GM21381 (cell line): Measurements from ENCODE around the gene RFX3.

Source experiments
- ATAC-seq: cut with Tn5 transposase; IDR thresholded peaks from one replicate; pipeline ENCODE4 v1.9.1; 2021; ENCODE audit warnings: mild to moderate bottlenecking, moderate library complexity; ENCODE audit not compliant: unreplicated experiment

Gene RFX3

DNA sequence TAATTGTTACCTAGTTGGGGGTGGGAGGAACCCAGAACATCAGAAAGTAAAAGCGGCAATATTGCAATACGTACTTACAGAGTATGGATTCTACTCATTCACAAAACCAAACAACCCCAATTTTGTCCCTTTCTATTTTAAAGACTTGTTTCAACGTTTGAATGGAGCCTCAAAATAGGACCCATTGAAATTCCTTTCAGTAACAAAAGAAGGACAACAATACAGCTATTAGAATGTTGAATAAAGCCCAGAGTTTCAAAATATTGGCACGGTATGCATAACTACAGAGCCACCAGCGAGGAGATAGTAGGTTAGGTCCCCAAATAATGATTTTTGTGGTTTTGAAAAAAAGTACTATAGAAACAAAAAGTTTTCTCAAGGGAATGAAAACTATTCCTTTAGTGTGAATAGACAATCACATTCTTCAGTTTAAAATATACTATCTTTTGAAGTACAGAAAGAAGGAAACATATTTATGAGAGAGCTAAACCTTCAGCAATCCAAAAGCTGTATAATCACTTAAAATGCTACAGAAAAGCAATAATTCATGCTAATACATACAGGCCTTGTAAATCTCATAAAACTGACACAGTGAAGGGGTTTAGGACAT is 235.5 kb downstream of the RFX3 start:
- no peak for ATAC-seq

DNA sequence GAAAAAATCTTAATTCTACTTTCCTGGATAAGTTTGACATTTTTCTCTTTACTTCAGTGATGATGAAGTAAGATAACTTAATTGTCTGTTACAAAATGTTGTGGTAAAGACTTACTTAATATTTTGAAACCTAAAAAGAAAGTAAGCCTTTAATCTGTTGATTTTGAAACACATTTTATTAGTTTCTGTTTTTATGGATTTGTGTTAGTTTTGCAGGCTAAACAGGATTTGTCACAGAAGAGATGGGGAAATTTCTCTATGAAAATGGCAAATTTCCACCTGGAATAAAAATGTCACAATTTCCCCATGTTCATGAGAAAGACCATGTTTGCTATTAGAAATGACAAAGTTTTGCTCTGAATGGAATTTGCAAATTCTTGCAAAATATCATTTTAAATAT is 237.1 kb downstream of the RFX3 start:
- no peak for ATAC-seq

DNA sequence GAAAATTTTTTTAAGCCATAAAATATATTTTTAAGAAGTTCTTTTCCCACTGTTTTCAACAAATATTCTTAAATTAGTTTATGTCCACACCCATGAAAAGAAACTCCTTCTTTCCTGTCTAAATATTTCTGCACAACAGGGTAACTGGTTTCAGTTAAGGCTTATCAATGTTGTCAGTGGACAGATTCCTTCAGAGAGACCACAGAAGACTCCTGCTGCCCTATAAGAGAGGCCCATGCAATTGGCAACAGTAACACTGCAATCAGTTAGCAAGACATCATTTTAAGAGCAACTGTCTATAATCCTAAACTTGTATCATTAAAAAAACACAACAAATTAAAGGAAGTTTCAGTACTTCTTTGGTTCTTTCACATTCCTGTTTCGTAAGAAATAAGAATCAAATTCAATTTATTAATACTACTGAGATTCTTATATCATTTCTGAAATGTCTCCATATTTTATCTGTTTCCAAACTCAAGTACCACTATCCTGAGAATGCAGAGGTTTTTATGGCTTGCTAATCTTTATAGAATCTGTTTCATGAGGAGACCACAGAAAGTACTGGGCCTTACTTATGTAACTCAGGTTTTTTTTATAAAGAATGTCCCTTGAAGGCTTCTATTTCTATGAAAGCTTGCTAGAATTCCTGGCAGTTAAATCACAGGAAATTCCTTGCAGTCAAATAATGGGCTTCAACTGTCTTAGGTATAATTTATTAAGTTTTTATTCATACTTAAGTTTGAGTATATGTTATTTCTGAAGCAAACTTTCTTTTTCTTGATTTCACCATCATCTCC is 240.2 kb downstream of the RFX3 start:
- ATAC-seq, result no peak

DNA sequence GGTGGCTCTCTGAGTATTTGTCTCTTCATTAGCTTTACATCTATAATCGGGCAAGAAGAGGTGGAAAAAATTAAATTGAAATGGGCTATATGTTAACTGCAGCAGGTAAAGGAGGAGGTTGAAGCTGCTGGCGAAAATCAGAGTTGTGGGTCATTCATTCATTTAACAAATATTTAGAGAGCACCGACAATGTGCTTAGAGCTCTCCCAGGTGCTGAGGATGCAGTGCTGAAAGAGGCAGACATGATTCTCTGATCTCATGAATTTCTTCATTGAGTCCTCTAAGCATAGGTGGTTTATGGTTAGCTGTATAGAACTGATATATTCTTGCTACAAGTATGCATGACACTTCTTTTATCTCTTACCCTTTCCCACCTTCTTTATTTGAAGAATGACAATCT is 243.4 kb downstream of the RFX3 start:
- no peak for ATAC-seq

DNA sequence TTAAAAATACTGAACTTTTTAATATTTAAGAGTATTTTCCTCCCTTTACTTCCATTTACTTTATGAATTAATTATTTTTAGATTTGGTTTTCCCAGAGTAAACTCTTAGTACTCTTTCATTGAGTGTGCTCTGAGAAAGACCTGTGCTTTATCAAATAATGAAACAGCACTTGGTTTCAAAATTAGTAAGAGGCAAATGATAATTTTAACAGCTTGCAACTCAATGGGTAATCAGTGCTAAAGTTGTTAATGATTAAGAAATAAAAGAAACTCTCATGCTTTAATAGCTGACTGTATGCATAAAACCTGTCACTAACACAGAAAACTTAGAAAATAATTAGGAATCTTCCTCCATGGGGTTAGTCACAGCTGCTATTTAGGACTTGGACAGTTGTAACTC is 244.4 kb downstream of the RFX3 start:
- peak; percentile 91 for ATAC-seq

DNA sequence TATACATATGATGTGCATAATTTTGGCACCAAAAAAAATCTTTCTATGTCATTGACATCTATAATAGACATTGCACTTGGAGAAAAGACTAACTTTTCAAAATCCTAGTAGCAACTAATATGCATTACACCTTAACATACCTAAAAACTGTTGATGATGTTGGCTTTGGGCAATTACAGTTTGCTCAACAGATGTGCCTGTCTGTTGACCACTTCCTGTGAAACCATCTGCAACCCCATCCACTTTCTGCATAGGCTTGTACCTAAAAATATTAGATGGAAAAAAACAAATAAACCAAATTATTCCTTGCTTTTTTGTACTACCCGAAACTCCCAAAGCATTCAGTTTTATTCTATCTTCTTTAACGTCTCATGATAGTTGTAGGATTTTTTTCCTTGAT is 248.6 kb downstream of the RFX3 start:
- peak; percentile 48 for ATAC-seq

DNA sequence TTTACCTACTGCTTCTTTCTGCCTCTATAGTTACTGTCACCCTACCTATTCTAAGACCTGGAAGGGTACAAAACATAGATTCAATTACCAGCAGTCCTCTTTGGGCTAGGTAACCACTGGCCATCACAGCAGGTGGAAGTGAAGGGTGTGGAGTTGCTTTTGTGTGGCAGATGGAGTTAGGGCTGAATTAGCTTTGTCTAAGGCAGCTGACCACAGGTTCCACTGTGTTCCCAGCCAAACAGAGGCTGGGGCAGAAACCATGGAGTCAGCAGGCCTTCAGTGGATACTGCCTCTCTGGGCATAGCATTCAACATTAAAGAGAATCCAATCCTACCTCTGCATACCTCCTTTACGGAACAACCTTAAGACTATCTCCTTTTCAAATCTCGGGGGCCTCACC is 254.2 kb downstream of the RFX3 start:
- no peak for ATAC-seq

DNA sequence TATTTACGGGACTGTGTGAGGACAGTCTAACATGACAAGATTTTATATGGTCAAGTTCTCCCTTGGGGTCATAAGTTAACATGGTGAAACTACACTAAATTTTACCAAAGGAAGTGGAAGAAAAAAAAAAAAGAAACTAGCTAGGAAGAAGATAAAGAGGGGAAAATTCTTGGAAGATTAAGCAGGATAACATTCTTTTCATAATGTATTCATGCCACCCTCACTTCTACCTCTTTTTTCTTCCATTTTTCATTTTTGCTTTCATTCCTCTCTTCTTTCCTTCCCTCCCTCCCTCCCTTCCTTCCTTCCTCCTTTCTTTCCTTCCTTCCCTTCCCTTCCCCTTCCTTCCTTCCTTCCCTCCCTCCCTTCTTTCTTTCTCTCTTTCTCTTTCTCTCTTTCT is 254.6 kb downstream of the RFX3 start:
- ATAC-seq, result no peak

DNA sequence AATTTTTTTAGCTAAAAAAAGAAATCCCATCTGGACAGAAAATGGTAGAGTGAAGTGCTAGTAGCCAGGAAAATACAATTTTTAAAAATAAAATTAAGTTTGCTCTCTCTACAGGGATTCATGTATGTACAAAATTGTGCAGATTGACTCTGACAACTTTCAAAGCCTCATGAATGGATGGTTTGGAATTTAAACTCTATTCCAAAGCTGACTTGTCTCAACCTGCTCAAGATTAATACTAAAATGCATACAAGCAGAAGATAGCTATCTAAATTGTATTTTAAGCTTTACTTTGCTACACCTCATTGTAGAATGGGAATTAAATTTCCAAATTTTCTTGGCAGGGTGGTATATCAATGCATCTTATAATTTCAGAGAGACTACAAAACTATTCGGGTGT is 257.6 kb downstream of the RFX3 start:
- ATAC-seq, result no peak

DNA sequence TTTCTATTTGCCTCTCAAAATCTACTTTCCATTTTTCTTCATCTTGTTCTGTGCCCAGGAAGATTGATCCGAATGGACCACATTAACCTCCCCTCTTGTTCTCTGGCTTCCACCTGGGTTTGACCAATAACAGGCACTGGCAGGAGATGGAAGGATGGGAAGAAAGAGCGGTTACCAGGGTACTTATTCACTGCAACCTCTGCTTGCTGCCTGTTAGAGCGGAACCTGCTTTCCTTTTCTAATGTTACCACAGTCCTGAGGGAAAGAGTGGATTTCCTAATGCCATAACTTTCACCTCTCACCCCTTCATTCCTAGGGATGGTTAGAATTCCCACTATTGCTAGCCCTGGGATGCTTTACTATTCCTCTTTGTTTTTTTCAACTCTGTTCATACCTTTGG is 262.1 kb downstream of the RFX3 start:
- no peak for ATAC-seq

DNA sequence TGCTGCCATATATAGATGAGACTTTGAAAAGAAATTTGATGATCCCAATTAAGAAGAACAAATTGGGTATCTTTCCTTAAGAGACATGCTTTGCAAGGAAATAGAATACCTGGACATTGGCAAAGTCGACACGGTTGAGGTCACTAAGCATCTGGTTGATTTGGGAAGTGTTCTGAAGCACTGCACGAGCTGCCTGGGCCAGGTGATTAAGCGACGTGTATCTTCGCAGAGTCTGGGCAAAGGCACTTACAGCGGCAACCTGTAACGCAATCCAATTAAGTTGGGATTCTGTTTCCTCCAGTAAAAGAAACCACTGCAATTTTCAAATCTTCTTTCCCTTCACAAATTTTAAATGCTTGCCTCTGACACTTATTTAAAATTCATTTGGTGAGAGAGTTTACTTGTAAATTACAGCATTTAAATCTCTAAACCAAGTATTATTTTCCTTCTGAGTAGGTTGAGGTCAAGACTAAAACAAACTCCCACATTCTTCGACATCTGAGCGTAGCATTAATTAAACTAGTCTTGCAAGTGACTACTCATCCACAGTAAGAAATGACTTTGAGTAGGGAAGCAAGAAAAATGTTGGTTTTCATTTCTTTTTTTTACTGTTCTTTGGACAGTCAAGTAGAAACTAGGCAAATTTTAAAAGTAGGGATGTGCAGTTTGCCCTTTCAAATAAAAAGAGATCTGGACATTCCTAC is 262.8 kb downstream of the RFX3 start:
- ATAC-seq, result no peak

DNA sequence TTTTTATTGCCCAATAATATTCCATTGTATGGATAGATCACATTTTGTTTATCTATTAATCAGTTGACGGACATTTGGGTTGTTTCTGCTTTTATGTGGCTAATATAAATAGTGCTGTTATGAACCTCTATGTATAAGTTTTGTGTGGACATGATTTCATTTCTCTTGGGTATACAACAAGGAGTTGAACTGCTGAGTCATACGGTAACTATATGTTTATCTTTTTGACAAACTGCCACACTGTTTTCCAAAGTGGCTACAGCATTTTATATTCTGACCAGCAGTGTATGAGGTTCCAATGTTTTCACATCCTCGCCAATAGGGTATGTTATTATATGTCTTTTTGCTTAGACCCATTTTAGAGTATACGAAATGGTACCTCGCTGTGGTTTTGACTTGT is 264.3 kb downstream of the RFX3 start:
- no peak for ATAC-seq

DNA sequence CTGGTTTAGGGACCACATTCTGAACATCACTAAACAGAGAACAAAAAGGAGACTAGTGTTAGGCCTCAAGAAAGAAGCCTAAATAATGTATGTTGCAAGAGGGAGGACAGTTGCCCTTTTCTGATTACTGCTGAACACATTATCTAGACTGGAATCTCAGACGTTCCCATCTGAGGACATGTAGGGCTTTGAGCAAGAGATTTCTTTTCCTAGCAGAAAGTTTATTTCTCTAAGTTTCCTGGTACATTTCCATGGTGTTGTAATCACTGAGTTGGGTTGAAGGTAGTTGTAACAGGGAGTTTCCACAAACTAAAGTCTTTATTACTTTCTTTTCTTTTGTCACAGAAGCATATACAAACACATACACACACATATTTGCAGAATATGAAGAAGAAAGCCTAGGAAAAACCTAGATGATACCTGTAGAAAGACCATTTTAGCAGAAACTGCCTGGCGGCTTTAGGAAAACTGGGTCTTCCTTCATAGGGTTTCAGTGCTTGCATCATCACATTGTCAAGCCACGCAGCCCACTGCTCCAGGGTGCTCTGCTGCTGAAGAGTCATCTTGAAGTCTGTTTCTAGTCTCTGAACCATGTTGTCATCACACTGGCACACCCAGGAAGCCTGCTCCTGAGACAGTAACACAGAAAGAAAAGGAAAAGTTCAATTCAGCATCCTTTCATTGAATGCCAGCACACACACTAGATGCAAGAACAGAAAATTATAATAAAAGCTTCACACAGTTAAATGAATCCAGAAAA is 269.1 kb downstream of the RFX3 start:
- no peak for ATAC-seq

DNA sequence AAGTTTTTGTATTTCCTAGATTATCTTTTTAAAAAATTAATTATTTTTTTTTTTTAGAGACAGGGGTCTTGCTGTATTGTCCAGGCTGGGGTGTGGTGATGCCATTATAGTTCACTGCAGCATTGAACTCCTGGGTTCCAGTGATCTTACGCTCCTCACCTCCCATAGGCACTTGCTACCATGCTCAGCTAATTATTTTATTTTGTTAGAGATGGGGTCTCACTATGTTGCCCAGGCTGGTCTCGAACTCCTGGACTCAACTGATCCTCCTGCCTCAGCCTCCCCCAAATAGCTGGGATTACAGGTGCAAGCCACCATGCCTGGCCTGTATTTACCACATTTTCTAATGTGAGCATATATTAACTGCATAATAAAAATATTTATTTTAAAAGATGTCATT is 274.5 kb downstream of the RFX3 start:
- no peak for ATAC-seq

DNA sequence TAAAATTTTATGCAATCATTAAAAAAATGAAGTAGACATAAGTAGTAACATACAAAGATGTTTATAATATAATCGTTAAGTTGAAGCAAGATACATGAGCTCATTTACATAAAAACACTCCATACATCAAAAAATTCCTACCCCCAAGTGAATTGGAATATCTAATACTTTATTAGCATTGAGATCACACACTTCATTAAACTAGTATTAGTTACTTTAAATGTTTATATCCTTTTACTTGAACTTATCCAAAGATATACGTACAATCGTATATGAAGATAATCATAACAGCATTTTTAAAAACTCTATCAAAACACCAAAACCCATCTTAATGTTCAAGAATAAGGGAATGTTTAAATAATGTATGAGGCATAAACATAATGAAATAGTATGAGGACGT is 275.1 kb downstream of the RFX3 start:
- ATAC-seq, result no peak

DNA sequence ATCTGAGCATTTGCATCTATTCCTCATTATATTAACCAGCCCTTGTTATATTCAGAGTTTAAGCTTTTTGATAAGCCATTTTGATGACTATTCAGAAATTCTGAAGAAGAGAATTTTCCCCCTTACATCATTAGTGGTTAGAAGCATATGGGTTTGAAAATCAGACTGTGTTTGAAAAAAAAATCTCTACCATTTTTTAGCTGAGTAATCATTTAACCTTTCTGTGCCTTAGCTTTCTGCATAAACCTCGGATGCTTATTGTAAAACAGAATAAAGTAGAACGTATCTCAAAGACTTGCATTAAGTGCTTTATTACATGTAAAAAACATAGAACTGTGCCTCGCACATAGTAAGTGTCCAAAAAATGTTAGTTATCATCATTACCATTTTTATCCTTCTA is 278.6 kb downstream of the RFX3 start:
- ATAC-seq, result no peak

DNA sequence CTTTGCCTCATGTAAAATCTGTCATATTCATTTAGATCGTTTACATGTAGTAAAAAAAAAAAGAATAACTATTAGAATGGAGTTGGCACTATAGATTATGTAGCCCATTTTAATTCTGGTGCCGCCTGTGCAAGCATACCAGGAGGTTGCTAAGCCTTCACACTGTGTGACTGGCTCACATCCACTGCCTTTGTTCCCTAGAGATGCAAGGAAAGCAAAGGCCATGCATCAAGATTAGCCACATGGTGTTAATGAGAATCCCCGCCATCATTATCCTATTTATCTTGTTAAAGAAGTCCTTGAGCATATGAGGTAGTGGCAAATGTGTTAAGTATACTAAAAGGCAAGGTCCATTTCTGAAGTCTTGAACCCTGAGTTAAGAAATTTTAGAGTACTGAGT is 279.6 kb downstream of the RFX3 start:
- ATAC-seq, result no peak

DNA sequence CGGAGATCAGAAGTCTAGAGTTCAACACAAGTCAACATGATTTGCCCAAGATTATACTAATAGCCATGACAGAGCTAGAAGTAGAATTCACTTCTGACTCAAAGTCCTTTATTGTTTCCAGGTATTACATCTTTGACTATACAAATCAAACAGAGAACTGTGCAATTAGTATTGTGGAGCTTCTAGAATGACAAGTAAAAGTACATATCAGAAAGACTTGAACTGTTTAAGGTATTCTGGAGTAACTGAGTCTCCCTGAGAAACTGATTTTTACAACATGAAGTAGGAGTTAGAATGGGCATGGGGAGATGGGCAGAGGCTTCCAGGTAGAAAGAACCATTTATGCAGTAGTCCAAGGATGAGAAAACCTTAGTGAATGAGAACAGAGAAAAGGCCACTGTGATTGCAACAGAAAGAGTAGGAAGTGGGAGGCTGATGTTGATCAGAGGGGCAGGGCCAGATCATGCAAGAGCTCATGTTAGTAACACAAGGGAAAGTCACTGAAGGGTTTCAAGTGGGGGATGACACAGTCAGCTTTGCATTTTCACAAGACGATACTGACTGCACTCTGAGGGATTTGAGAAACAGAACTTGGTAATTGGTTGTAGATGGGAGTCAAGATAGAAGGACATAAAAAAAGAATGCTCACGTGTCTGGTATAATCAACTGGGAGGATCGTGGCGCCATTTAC is 280.7 kb downstream of the RFX3 start:
- ATAC-seq, result peak; percentile 50

DNA sequence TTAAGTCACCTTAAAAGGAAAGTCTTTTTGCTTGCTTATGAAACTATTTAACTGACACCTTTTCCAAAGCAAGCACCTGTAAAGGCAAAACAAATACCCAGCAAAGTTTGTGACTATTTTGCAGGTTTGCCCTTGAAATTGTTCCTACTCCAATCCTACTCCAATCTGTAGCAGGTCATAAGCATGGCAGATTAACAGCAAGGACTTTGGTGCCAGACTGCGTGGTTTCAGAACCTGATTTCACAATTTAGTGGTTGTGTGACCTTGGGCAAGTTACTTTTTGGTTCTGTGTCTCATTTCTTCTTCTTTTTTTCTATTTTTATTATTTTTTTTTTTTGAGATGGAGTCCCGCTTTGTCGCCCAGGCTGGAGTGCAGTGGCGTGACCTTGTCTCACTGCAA is 282.1 kb downstream of the RFX3 start:
- no peak for ATAC-seq

DNA sequence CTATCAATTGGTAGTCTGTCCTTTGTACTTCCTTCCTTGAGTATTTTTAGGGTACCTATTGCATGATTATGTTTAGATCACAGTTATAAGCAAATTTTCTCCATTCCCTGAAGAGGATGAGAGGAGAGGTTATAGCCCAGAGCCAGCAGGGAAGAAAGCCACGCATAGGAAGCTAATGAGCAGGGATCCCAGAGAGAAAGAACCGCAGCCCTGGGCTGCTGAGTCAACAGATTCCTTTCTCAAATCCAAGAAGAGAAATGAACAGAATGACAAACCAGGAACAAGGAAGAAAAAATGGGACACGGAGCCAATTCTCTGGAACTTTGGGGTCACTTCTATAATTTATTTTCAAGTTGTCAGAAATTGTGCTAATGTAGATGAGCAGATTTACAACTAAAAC is 284.5 kb downstream of the RFX3 start:
- ATAC-seq, result no peak
